GM19193 (cell line): Measurements from ENCODE around the gene NKAIN1.

ENCODE experiments used
- POLR2A ChIP-seq: IDR thresholded peaks from 4 replicates; pipeline ENCODE4 v1.6.1; 2011; ENCODE audit not compliant: insufficient read depth, insufficient read length; ENCODE audit errors: extremely low read depth

The NKAIN1 gene

DNA sequence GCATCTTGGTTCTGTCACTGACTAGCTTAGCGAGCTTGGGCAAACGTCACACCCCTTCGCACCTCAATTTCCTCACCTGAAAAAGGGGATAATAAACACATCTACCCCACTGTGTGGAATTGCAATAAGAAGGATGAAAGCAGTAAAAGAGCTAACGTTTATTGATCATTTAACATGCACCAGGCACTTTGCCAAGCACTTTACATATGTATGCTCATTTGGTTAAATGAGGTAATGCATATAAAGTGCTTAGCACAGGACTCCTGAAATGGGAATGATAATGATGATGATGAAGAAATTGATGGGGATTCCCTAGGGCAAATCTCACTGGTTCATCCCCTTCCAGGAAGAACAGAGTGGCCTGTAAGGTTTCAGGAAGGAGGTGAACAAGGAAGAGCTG is 4.8 kb downstream of the NKAIN1 start:
- TF ChIP-seq POLR2A: no peak

DNA sequence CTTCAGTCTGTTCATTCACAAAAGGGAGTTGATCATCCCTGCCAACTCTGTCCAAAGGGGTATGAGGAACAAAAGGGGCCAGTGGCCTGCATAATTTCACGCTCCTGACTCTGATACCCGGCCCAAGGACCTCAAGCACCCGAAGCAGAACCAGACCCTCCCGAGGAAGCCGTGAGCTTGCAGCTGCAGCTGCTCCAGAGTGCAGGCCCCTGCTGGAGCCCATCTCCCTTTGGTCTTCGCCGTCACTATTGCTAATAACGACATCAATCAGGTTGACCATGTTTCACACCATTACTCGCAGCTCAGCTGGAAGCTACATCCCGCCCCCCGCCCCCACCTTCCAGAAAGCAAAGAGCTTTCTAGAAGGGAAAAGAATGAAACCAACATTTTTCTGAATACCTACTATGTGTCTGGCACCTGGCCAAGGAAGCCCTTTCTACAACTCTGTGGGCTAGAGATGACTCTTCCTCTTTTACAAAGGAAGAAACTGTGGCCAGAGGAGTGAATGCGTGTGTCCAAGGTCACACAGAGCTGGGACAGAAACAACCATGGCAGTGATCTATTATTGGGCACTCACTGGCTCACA is 5.5 kb downstream of the NKAIN1 start:
- TF ChIP-seq POLR2A: no peak

DNA sequence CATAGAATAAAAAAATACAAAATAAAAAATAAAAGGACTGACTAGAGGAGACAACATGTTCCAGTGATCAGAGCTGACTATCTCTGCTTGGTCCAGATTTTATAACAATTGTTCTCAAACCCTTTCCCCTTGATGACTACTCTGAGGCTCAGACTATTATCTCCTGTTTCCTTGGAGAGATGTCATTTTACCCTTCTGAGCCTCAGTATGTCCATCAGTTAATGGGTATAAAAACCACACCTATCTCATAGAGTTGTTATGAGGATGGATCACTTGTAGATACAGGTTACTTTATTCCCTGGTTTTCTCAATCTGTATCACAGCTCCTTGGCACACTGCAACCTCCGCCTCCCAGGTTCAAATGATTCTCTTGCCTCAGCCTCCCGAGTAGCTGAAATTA is 7.0 kb downstream of the NKAIN1 start:
- TF ChIP-seq POLR2A: no peak

DNA sequence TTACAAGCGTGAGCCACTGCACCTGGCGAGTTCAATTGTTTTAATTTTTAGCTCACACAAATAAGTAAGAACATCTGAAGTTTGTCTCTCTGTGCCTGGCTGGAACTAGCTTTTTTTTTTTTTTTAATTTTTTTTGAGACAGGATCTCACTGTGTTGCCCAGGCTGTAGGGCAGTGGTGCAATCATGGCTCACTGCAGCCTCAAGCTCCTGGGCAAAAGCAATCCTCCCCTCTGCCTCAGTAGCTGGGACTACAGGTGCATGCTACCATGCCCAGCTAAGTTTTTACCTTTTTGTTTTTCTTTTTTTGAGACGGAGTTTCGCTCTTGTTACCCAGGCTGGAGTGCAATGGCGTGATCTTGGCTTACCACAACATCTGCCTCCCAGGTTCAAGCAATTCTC is 7.9 kb downstream of the NKAIN1 start:
- no peak for TF ChIP-seq POLR2A

DNA sequence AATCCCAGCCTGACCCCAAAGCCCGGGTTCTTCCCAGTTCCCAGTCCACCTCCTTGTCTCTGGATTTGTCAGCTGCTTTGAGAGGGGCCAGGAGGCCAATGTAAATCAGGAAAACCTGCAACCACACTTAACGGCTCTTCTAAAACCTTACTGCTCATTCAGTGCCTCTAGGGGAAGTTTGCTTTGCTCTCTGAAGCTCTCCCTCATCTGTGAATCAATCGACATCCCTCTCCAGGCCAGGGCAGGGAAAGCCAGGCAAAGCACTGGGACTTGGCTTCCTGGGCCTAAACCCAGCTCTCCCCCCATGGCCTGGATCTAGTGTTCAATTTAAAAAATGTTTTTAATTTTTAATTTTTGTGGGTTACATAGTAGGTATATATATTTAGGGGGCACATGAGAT is 9.3 kb downstream of the NKAIN1 start:
- no peak for TF ChIP-seq POLR2A

DNA sequence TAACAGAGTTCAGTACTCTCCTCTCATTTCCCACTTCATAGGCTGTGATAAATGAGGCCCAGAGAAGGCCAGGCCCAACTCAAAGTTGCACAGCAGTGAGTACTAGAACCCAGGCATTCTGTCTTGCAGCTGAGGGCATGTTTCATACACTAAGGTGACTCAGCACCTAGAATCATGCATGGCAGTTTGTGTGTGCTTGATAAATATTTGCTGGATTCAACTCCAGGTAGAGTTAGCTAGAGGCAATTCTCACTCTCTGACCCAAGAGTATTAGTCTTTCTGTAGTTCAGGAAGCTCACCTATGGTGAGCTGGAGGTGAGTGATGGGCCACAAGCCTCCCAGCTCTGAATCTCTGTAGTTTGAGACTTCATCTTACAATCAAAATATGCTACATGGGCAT is 10.7 kb downstream of the NKAIN1 start:
- TF ChIP-seq POLR2A: no peak

DNA sequence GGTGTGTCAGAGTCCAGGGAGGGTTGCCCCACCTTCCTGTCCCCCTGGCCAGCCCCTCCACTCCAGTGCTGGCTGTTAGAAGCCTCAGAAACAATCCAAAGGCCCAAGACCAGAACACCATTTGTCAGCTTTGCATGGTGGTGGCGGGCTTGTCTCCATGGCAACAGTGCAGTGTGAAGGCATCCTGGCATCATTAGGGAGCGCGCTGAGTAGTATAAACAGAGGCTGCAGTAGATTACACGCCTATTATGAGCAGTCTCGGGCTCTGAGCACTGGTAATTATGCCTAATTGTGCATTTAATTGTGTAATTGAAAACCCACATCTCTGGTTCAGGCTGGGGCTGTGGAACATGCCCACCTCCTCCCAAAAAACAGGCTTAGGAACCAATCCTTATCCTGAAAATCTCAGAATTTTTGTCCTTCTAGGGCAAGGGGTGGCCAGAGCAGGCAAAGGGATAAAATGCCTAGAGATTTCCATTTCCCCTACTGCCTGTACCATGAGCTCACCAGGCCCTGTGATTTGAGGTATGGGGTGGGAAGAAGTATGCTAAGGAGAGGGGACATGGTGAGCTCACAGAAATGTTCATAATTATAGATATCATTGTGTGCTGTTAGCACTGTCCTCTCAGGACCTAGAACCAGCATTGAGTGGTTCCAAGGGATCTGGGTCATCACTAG is 11.7 kb downstream of the NKAIN1 start:
- TF ChIP-seq POLR2A: no peak

DNA sequence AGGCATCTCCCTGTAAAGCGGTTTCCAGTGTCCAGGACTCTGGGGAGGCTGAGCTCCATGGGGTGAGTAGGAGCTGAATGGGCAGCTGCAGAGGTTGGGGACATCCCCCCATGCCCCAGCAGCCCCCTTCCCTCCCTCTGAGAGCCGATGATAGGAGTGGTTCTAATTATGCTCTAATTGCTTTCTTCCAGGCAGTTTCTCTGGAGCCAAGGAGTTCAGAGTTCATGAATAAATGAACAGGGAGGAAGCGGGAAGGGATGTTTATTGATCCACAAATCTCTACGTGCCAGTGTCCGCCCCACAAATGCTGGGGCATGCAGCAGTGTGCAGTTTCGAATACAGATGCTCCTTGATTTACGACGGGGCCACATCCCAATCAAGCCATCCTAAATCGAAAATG is 15.6 kb downstream of the NKAIN1 start:
- TF ChIP-seq POLR2A: no peak

DNA sequence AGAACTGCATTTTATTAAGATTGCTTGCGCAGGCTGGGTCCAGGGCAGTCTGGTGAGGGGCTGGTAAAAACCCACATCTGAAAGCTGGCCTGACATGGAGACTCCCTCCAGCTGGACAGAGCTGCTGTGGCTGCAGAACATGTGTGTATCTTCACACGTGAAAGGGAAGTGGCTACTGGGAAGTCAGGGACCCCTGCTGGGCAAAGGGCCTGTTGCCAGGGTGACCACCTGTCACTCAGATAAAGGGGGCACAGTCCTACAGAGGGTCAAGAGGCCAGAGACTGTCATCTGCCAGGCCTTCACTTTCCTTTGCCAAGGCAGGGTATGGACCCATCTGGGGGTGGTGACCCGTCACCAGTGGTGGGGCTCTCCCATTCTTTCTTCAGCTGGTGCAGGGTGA is 17.5 kb downstream of the NKAIN1 start:
- TF ChIP-seq POLR2A: no peak

DNA sequence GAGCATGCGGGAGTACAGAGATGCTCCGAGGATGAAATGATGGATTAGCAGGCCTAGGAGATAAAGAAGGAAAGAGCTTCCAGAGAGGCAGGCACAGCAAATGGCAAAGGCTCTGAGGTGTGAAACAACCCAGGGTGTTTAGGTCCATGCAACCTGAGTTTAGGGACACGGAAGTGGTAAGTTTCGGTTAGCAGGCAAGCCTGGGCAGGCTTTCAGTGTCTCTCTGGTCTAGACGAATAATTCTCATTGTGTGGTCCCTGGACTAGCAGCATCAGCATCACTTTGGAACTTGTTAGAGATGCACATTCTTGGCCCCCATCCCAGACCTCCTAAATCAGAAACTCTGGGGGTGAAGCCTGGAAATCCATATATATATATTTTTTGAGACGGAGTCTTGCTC is 18.6 kb downstream of the NKAIN1 start:
- no peak for TF ChIP-seq POLR2A

DNA sequence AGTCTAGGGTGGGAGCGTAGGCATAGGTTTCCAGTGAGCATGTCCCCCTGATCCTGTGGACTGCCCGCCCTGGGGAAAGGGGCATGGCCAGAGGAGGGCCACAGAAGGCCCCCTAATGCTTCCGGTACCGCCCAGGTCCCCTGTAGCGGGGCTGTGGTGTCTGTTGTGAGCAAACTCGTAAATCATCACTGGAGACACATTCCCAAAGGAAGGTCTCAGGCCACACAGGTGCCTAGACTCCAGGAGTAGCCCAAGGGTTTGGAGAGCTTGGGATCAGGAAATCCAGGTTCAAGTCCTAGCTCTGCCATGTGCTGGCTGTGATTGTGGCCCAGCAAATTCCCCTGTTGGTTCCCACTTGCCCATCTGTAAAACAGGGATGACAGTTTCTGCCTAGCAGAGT is 20.2 kb downstream of the NKAIN1 start:
- no peak for TF ChIP-seq POLR2A

DNA sequence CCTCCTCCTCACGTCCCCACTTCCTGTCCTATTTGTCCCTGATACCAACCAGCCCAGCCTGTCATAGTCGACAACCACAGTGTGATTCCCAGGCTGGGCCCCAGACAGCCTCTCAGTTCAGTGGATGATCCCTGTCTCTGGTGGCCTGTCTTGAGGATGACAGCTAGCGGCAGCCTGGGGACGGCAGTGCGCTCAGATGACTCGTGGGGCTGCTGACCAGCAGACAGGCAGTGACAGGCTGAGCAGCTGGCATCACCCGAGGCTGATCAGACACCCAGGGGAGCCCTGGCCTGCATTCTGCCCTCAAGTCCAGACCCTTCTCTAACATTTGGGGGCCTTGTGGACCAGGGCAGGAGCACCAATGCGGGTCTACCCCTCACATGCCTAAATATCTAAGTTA is 21.0 kb downstream of the NKAIN1 start:
- no peak for TF ChIP-seq POLR2A

DNA sequence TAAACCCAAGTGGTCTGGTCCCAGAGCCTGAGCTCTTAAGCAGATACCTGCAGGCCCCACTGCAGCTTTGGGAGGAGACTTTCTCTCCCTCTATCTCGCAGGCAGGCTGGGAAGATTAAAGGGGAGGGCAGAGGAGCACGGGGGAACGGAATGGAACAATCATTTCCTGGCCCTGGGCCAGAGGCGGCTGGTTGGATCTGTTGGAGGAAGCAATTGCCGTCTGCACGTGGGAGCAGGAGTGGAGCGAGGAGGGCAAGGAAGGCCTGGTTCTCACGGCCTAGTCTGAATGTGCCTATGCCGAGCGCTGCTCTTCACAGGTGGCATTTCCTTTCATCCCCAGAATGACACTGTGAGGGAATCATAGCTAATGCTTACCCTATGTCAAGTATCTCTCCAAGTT is 23.7 kb downstream of the NKAIN1 start:
- TF ChIP-seq POLR2A: no peak

DNA sequence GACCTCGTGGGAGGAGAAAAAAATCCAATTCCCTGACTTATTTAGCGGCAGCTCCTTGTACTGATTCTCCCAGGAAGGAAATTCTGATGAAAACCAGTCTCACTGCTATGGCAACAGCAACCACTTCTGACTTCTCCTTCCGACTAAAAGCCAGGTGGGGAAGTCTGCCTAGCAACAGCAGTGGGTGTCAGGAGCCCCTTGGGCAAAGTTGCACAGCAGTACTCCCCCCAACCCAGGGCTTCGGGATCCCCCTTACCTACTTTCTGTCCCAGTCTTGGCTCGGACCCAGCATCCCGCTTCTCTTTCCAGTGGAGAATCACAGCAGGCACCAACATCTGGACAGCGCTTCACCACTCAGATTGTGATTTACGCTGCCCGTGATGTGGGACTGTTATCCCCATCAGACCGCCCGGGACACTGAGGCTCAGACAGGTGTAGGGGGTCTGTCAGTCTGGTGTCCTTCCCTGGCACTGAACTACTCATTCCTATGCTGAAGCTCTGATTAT is 24.6 kb downstream of the NKAIN1 start:
- TF ChIP-seq POLR2A: no peak

DNA sequence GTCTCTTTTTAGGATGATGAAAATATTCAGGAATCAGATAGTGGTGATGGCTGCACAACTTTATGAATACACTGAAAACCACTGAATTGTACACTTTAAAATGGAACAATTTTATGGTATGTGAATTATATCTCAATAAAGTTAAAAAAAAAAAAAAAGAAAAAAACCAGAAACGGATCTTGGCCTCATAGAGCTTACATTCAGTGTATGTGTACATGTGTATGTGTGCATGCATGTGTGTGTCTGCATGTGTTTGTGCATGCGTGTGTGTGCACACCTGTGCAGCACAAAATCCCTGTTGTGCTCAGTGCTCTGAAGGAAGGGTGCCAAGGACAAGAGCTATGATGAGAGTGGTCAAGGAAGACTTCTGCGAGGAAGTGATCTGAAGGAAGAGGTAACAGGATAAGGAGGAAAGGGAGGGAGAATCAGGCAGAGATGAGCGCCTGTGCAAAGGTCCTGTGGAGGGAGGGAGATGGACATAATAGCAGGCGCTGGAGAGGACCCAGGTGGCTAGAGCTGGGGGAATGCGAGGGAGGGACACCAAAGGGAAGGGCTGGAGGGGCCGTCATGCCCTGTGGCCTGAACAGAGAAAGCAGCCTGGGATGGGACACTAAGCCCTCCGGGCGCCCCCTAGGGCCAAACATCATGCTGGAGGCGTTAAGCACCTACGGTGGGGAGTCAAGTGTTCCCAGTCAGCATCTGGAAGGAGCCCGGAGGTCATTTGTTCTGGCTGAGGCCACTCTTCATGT is 25.2 kb downstream of the NKAIN1 start:
- no peak for TF ChIP-seq POLR2A
